SK-N-SH treated with all-trans-retinoic acid at 6 μM for 48 hours (cell line): Measurements from ENCODE around the gene CYP19A1.

Source experiments
- ARNTL ChIP-seq: fragments of 450-650 bp; formaldehyde crosslinking; IDR thresholded peaks from 2 replicates; pipeline ENCODE4 v1.5.0; 2020; ENCODE audit warnings: low read depth, mild to moderate bottlenecking, moderate library complexity, borderline replicate concordance
- CREB5 ChIP-seq: fragments of 250-450 bp; sonication (Bioruptor Pico); IDR thresholded peaks from 2 replicates; pipeline ENCODE4 v1.5.1; 2020; ENCODE audit warnings: low read depth, mild to moderate bottlenecking, moderate library complexity
- GLIS3 ChIP-seq: fragments of 250-450 bp; sonication (Bioruptor Pico); IDR thresholded peaks from 2 replicates; pipeline ENCODE4 v1.5.0; 2020; ENCODE audit warnings: mild to moderate bottlenecking, moderate library complexity
- OSR1 ChIP-seq: fragments of 250-450 bp; sonication (Bioruptor Pico); IDR thresholded peaks from 2 replicates; pipeline ENCODE4 v1.8.0; 2022; ENCODE audit warnings: moderate library complexity, mild to moderate bottlenecking, inconsistent platforms
- PPARA ChIP-seq: fragments of 250-450 bp; sonication (Bioruptor Pico); IDR thresholded peaks from 2 replicates; pipeline ENCODE4 v1.5.0; 2020; ENCODE audit warnings: mild to moderate bottlenecking, borderline replicate concordance
- RARB ChIP-seq: fragments of 250-450 bp; sonication (Bioruptor Pico); IDR thresholded peaks from 2 replicates; pipeline ENCODE4 v1.8.0; 2021; ENCODE audit warnings: mild to moderate bottlenecking, moderate library complexity
- SNAI2 ChIP-seq: fragments of 250-450 bp; sonication (Bioruptor Pico); IDR thresholded peaks from 2 replicates; pipeline ENCODE4 v1.5.0; 2020; ENCODE audit warnings: mild to moderate bottlenecking, moderate library complexity
- TSHZ2 ChIP-seq: fragments of 250-450 bp; sonication (Bioruptor Pico); IDR thresholded peaks from 2 replicates; pipeline ENCODE4 v1.5.0; 2020; ENCODE audit warnings: mild to moderate bottlenecking, moderate library complexity
- ZC3H10 ChIP-seq: fragments of 250-450 bp; sonication (Bioruptor Pico); IDR thresholded peaks from 2 replicates; pipeline ENCODE4 v1.5.1; 2021; ENCODE audit warnings: mild to moderate bottlenecking, moderate library complexity
- ZFP3 ChIP-seq: fragments of 250-450 bp; sonication (Bioruptor Pico); IDR thresholded peaks from 2 replicates; pipeline ENCODE4 v1.5.0; 2020; ENCODE audit warnings: mild to moderate bottlenecking, moderate library complexity
- ZNF565 ChIP-seq: fragments of 450-650 bp; formaldehyde crosslinking; conservative IDR thresholded peaks from 2 replicates; pipeline ENCODE4 v1.5.0; 2020; ENCODE audit warnings: low read depth, mild to moderate bottlenecking, moderate library complexity
- ZNF70 ChIP-seq: fragments of 450-650 bp; formaldehyde crosslinking; IDR thresholded peaks from 2 replicates; pipeline ENCODE4 v1.5.0; 2020; ENCODE audit warnings: mild to moderate bottlenecking, moderate library complexity
- TF ChIP-seq, protein P1 (sequence below): fragments of 250-450 bp; sonication (Bioruptor Pico); IDR thresholded peaks from 2 replicates; pipeline ENCODE4 v1.8.0; 2020; ENCODE audit warnings: mild to moderate bottlenecking, moderate library complexity, borderline replicate concordance
- TF ChIP-seq, protein P2 (sequence below): fragments of 250-450 bp; sonication (Bioruptor Pico); IDR thresholded peaks from 2 replicates; pipeline ENCODE4 v1.5.1; 2021; ENCODE audit warnings: mild to moderate bottlenecking, moderate library complexity

DNA sequence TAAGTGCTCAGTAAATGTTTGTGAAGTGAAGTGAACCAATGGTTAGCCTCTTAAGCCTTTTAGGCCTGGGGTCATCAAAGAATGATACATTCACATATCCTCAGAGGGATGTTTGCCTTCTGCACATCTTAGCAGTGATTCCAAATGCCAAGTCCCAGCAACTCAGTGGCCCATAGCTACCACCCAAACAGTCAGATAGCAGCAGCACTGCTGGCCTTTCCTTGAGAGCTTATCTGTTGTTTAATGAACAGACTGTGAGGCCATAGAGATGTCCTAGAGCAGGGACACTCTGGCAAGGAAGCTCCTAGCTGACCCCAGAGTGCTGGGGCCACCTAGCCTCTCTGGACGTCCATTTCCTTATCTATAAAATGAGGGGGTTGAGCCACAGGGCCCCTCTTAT, 86.8 kb downstream of the CYP19A1 start:
- TF ChIP-seq SNAI2 (CRISPR knock-in tag) (no peak), GLIS3 (no peak), ZFP3 (CRISPR knock-in tag) (no peak), RARB (no peak), PPARA (CRISPR knock-in tag) (no peak), OSR1 (CRISPR knock-in tag) (no peak), ARNTL (CRISPR knock-in tag) (no peak), TSHZ2 (CRISPR knock-in tag) (no peak), CREB5 (CRISPR knock-in tag) (no peak), ZNF70 (CRISPR knock-in tag) (no peak), ZC3H10 (CRISPR knock-in tag) (no peak), ZNF565 (CRISPR knock-in tag) (no peak)
- TF ChIP-seq, protein P1, sequence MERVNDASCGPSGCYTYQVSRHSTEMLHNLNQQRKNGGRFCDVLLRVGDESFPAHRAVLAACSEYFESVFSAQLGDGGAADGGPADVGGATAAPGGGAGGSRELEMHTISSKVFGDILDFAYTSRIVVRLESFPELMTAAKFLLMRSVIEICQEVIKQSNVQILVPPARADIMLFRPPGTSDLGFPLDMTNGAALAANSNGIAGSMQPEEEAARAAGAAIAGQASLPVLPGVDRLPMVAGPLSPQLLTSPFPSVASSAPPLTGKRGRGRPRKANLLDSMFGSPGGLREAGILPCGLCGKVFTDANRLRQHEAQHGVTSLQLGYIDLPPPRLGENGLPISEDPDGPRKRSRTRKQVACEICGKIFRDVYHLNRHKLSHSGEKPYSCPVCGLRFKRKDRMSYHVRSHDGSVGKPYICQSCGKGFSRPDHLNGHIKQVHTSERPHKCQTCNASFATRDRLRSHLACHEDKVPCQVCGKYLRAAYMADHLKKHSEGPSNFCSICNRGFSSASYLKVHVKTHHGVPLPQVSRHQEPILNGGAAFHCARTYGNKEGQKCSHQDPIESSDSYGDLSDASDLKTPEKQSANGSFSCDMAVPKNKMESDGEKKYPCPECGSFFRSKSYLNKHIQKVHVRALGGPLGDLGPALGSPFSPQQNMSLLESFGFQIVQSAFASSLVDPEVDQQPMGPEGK (CRISPR knock-in tag), result no peak
- TF ChIP-seq, protein P2, sequence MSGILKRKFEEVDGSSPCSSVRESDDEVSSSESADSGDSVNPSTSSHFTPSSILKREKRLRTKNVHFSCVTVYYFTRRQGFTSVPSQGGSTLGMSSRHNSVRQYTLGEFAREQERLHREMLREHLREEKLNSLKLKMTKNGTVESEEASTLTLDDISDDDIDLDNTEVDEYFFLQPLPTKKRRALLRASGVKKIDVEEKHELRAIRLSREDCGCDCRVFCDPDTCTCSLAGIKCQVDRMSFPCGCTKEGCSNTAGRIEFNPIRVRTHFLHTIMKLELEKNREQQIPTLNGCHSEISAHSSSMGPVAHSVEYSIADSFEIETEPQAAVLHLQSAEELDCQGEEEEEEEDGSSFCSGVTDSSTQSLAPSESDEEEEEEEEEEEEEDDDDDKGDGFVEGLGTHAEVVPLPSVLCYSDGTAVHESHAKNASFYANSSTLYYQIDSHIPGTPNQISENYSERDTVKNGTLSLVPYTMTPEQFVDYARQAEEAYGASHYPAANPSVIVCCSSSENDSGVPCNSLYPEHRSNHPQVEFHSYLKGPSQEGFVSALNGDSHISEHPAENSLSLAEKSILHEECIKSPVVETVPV, result no peak
